Breast epithelium (tissue), 3 donors: Measurements from ENCODE around the gene UNC45A.

Experiments
- CTCF ChIP-seq, 3 donors: fragments of 450-650 bp; IDR thresholded peaks; one replicate each; pipeline ENCODE4 v1.5.1; 2016 to 2017; ENCODE audit warnings: antibody characterized with exemption in 3 of 3, mild to moderate bottlenecking in 3 of 3, moderate library complexity in 3 of 3
- POLR2A ChIP-seq: fragments of 450-650 bp; IDR thresholded peaks from one replicate; pipeline ENCODE4 v1.6.1; 2016; ENCODE audit warnings: antibody characterized with exemption, mild to moderate bottlenecking, moderate library complexity
- POLR2AphosphoS5 ChIP-seq, 3 donors: sonication (generic); formaldehyde crosslinking; IDR thresholded peaks; one replicate each; pipeline ENCODE4 v1.6.1; 2017; ENCODE audit warnings: antibody characterized with exemption in 3 of 3

- TF ChIP-seq POLR2AphosphoS5 (IDR thresholded peaks at IDR 0.05) (no peak), CTCF (IDR thresholded peaks at IDR 0.05) (no peak), POLR2A (no peak)
Observed at GRCh38 chr15:90988296-90988695, 53.2 kb downstream of the UNC45A start.
